Smooth muscle cell of trachea (primary cell): ENCODE results near the gene ACTN3. TPM values are rescaled to one million over a fixed set of nuclear protein-coding genes. Genes with fewer than 3 reads are reported as not detected.

Source experiments
- total RNA-seq: library from RNA; depleted of rRNA; stranded (reverse); fragments of >200 nt; gene quantifications from 2 replicates; pipeline ENCODE4 v1.2.1, GENCODE V29; 2014

The ACTN3 gene
- 0.17 TPM in 1 of 2 replicates, not detected in the other for total RNA-seq

GRCh38 chr11:66546368-66546965, at the start of gene ACTN3:
Gene ACTN3 (plus strand): TSS chr11:66546903. CDS start chr11:66546938, 35 bp downstream.

GRCh38 chr11:66510271-66510989, 36.3 kb upstream of the ACTN3 start, which contains the start of gene BBS1:
Gene BBS1 (plus strand): TSS chr11:66510635. CDS start chr11:66510660, 25 bp downstream.

GRCh38 chr11:66545701-66546367, 869 bp upstream of the ACTN3 start, which contains the start of gene ZDHHC24:
Gene ZDHHC24 (minus strand): TSS chr11:66546048. CDS start chr11:66546003, 45 bp downstream.

GRCh38 chr11:66568124-66568916, 21.6 kb downstream of the ACTN3 start, which contains the start of gene CTSF:
Gene CTSF (minus strand): TSS chr11:66568606. CDS start chr11:66568486, 120 bp downstream.

GRCh38 chr11:66592457-66593302, 46.0 kb downstream of the ACTN3 start, which contains the start of the genes CCDC87 and CCS:
Gene CCDC87 (minus strand): TSS chr11:66593063. CDS start chr11:66593015, 48 bp downstream.
Gene CCS (plus strand): TSS chr11:66593185. CDS start chr11:66593262, 77 bp downstream.

Other genes with a start within 250 kb of the ACTN3 start
- 341 and 371 TPM in 2 replicates for gene CD248, start 229.9 kb upstream of the ACTN3 start, total RNA-seq
- 44.8 and 54.4 TPM in 2 replicates for gene RIN1, start 210.5 kb upstream of the ACTN3 start, total RNA-seq
- gene BRMS1, start 201.8 kb upstream of the ACTN3 start, total RNA-seq: 36.9 and 65.2 TPM in 2 replicates
- 41.3 and 58.1 TPM in 2 replicates for gene B4GAT1, start 199.3 kb upstream of the ACTN3 start, total RNA-seq
- gene SLC29A2, start 175.1 kb upstream of the ACTN3 start, total RNA-seq: 0.58 and 0.66 TPM in 2 replicates
- 0.29 TPM in 1 of 2 replicates, not detected in the other for gene NPAS4, start 125.9 kb upstream of the ACTN3 start, total RNA-seq
- gene MRPL11, start 108.1 kb upstream of the ACTN3 start, total RNA-seq: 37.1 and 69.4 TPM in 2 replicates
- 15.3 and 28.0 TPM in 2 replicates for gene PELI3, start 80.0 kb upstream of the ACTN3 start, total RNA-seq
- gene DPP3, start 66.5 kb upstream of the ACTN3 start, total RNA-seq: 40.1 and 58.4 TPM in 2 replicates
- 32.9 and 45.7 TPM in 2 replicates for gene BBS1, start 36.3 kb upstream of the ACTN3 start, total RNA-seq
- gene ZDHHC24, start 855 bp upstream of the ACTN3 start, total RNA-seq: 10.6 and 21.3 TPM in 2 replicates
- gene CTSF, start 21.7 kb downstream of the ACTN3 start, total RNA-seq: 15.0 and 59.5 TPM in 2 replicates
- 0.29 and 1.2 TPM in 2 replicates for gene CCDC87, start 46.2 kb downstream of the ACTN3 start, total RNA-seq
- gene CCS, start 46.3 kb downstream of the ACTN3 start, total RNA-seq: 68.2 and 80.9 TPM in 2 replicates
- 30.6 and 31.6 TPM in 2 replicates for gene RBM14, start 69.7 kb downstream of the ACTN3 start, total RNA-seq
- gene RBM4, start 91.8 kb downstream of the ACTN3 start, total RNA-seq: 94.7 and 103 TPM in 2 replicates
- gene RBM4B, start 131.0 kb downstream of the ACTN3 start, total RNA-seq: 28.2 and 32.6 TPM in 2 replicates
- gene SPTBN2, start 182.3 kb downstream of the ACTN3 start, total RNA-seq: 1.2 and 2.6 TPM in 2 replicates